Ectodermal cell (in vitro differentiated cells): ENCODE measurements around the gene GMEB2.
"Not testable (repeated sequence)": the region's sequence is repeated elsewhere in the genome, so short reads cannot be mapped to it uniquely, and the experiment has no call there.

ENCODE experiments used
- H3K27ac ChIP-seq: 2 replicates; pipeline ENCODE4 v1.7.0; 2013; ENCODE audit warnings: mild to moderate bottlenecking, low read depth, low read length; ENCODE audit not compliant: insufficient read depth, poor library complexity, severe bottlenecking
- H3K27me3 ChIP-seq: 2 replicates; pipeline ENCODE4 v1.7.0; 2013; ENCODE audit warnings: mild to moderate bottlenecking, low read length; ENCODE audit not compliant: insufficient read depth, control insufficient read depth, poor library complexity, severe bottlenecking
- H3K36me3 ChIP-seq: one replicate; pipeline ENCODE4 v1.7.0; 2013; ENCODE audit warnings: low read length; ENCODE audit not compliant: control insufficient read depth, insufficient read depth
- H3K4me1 ChIP-seq: one replicate; pipeline ENCODE4 v1.7.0; 2013; ENCODE audit warnings: low read length; ENCODE audit not compliant: control insufficient read depth, insufficient read depth
- H3K4me3 ChIP-seq: 2 replicates; pipeline ENCODE4 v1.7.0; 2013; ENCODE audit warnings: low read depth, low read length, control low read depth; ENCODE audit not compliant: insufficient read depth
- H3K9me3 ChIP-seq: 2 replicates; pipeline ENCODE4 v1.7.0; 2013; ENCODE audit warnings: mild to moderate bottlenecking, low read length, moderate library complexity; ENCODE audit not compliant: control insufficient read depth
- WGBS, 2 experiments: methylation state at CpG; one replicate each; pipeline ENCODE4 v1.1.7; 2013; ENCODE audit warnings: missing lambda C conversion rate in 2 of 2; 5-methylcytosine and 5-hydroxymethylcytosine counted together

The GMEB2 gene

DNA sequence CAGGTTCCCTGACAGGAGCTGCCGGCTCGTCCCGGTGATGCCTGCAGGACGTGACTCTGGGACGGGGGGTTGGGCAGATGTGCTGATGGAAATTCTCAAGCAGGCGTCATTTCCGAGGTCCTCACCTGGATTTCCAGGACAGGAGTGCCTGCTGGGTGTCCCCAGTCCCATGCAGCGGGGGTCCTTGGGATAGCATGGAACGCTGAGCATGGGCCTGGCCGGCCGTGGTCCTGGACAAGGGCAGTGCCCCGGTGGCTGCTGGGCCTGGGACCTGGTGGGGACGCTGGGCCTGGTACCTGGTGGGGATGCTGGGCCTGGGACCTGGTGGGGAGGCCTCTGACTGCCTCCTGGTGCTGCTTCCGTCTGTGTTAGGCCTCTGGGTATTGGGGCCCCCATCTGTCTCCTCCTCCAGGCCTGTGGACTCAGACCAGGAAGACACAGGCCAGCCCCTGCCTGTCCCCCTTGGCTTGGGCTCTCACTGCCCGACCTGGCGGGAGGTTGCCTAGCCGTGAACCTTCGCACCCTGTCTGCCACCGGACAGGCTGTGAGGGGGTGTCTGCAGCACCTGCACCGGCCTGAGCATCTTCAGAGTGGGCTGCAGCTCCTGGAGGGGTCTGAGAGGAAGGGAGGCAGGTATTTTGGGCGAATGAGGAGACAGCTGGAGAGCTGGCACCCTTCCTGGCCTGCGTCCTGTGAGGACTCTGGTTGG lies 37.4 kb upstream of the GMEB2 start:
- Histone ChIP-seq H3K27ac (no peak overlapping the region), H3K4me3 (no peak overlapping the region), H3K9me3 (no peaks in the 10 kb centered on the region), H3K27me3 (no peaks in the 10 kb centered on the region), H3K4me1 (peaks cover 3% of the 10 kb centered on the region), H3K36me3 (no peaks in the 10 kb centered on the region)
- WGBS, 2 experiments = 93 to 94% methylated on average over 22 of the region's 22 CpGs

DNA sequence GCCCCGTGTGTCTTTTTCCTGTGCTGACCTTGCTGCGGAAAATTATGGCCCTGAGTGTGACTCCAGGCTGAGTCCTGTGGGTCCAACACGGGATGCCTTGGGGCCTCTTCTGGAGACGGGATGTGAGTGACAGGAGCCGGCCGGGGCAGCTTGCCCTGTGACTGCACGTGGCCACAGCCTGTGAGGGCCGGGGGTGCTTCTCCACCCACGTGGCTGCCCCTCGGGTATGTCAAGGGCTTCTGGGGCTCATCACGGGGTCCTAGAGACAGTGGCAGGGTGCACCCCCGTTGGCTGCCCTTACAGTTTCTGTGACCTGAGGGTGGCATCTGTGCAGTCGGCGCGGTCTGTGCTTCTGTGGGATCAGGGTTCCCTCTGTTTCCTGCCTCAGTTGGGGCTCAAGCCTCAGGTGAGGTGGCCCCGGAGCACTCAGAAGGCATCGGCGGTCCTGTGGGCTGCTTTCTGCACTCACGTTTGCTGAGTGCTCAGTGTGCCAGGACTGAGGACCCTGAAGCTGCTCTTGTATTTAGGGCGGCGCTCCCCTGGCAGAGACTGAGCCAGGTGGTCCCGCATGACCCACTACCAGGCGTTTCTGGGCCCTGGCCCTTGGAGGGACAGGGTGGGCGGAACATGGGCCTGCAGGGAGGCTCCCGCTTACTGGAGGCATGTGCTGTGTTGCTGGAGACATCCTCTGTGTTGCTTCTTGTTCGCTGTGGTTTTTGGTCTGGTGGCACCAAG lies 36.6 kb upstream of the GMEB2 start:
- 94 to 95% methylated on average over 26 of the region's 26 CpGs for WGBS, 2 experiments
- Histone ChIP-seq H3K4me1 (peaks cover 3% of the 10 kb centered on the region), H3K9me3 (no peaks in the 10 kb centered on the region), H3K27ac (no peak overlapping the region), H3K4me3 (no peak overlapping the region), H3K27me3 (no peaks in the 10 kb centered on the region), H3K36me3 (no peaks in the 10 kb centered on the region)

DNA sequence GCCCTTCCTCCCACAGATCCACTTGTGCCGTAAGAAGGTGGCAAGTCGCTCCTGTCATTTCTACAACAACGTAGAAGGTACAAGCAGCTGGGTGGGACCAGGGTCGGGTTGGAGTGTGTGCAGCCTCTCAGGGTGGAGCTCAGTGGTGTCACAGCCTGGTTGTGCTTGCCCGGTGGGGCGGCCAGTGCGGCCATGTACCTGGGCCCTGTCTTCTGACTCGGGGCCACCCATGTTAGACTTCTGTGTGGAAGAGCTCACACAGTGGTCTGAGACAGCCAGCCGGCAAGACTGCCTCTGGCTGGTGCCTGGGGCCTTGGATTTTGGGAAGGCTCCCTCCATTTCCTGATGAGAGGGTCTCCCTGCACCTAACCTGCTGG lies 35.9 kb upstream of the GMEB2 start:
- 95% methylated on average over 9 of the region's 9 CpGs for WGBS, 2 experiments
- no peaks in the 10 kb centered on the region for H3K9me3 ChIP-seq
- peaks cover 3% of the 10 kb centered on the region for H3K4me1 ChIP-seq
- H3K27ac ChIP-seq = no peak overlapping the region
- no peak overlapping the region for H3K4me3 ChIP-seq
- H3K27me3 ChIP-seq = no peaks in the 10 kb centered on the region
- H3K36me3 ChIP-seq = no peaks in the 10 kb centered on the region

DNA sequence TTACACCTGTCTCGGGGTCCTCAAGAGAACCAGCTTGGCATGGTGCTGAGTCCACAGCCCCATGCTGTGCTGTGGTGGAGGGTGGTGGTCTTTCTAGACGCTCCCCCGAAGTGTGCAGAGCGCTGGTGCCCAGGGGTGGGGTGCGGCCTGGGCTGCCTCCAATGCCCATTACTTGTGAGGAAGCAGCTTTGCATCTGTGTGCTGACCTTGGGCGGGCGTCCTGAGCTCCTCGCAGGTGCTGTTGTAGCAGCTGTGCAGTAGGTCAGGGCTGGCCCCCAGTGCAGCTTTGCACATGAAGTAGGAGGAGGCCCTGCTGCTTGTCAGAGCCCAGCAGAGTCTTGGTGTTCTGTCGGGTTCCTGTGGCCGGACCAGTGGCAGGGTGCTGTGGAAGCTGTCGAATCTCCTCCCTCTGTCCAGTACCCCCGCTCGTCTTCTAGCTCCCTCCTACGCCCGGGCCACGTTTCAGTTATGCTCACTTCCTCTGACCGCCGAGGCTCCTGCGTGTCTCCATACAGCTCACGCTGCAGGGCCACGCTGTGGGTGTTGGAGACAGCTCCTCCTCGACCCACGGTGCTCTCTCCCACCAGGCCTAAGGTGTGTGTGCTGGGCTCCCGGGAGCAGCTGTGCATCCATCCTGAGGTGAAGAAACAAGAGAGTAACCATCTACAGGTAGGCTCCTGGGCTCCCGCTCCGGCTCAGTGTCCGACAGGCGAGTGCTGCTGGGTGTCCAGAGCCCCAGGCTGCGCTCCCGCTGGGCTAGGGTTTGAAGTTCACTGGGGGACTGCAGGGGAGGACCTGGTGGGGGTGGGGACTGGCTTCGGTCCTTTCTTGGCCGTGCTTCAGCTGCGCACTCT lies 35.3 kb upstream of the GMEB2 start:
- Histone ChIP-seq H3K27ac (no peak overlapping the region), H3K4me1 (peaks cover 3% of the 10 kb centered on the region), H3K36me3 (no peaks in the 10 kb centered on the region), H3K4me3 (no peak overlapping the region), H3K27me3 (no peaks in the 10 kb centered on the region), H3K9me3 (no peaks in the 10 kb centered on the region)
- 93 to 95% methylated on average over 33 of the region's 33 CpGs for WGBS, 2 experiments

DNA sequence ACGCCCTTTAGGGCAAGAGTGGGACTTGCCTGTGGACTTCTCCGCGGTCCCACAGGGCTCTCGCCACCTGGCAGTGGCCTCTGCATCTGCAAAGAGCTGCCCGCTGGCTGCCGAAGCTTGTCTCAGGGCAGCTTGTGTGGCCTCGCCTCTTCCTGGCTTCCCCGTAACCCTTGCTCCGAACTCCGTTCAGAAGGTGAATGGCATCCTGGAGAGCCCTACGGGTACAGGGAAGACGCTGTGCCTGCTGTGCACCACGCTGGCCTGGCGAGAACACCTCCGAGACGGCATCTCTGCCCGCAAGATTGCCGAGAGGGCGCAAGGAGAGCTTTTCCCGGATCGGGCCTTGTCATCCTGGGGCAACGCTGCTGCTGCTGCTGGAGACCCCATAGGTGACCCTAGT lies 34.2 kb upstream of the GMEB2 start:
- peaks cover 3% of the 10 kb centered on the region for H3K4me1 ChIP-seq
- H3K27me3 ChIP-seq = no peaks in the 10 kb centered on the region
- H3K36me3 ChIP-seq = no peaks in the 10 kb centered on the region
- no peak overlapping the region for H3K27ac ChIP-seq
- 93 to 95% methylated on average over 22 of the region's 22 CpGs for WGBS, 2 experiments
- H3K4me3 ChIP-seq = no peak overlapping the region
- no peaks in the 10 kb centered on the region for H3K9me3 ChIP-seq

DNA sequence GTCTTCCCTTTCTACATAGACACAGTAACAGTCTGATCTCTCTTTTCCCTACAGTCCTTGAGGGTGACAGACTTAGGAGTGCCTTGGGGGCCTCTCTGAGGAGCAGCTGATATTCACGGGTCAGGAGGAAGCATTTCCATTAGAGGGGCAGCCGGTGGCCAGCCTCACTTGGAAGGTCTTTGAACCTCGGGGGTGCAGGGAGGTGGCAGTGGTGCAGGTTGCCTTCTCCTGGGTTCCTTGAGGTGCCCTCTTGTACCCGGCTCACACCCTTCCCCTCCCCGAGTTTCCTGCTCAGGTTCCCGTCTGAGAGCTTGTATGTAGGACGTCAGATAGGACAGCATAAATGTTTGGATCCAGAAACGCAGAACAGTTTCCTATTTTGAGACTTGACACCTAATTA lies 33.7 kb upstream of the GMEB2 start:
- Histone ChIP-seq H3K27me3 (no peaks in the 10 kb centered on the region), H3K9me3 (no peaks in the 10 kb centered on the region), H3K27ac (no peak overlapping the region), H3K4me1 (peaks cover 3% of the 10 kb centered on the region), H3K4me3 (no peak overlapping the region), H3K36me3 (no peaks in the 10 kb centered on the region)
- WGBS, 2 experiments = 92 to 93% methylated on average over 8 of the region's 8 CpGs

DNA sequence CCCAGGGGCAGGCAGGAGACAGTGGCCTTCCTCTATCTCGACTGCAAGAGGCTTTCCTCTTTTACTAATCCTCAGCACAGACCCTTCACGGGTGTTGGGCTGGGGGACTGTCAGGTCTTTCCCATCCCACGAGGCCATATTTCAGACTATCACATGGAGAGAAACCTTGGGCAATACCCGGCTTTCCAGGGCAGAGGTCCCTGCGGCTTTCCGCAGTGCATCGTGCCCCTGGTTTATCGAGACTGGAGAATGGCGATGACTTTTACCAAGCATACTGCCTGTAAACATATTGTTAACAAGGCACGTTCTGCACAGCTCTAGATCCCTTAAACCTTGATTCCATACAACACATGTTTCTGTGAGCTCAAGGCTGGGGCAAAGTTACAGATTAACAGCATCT lies 33.3 kb upstream of the GMEB2 start:
- H3K36me3 ChIP-seq, H3K4me3 ChIP-seq, H3K27me3 ChIP-seq, H3K9me3 ChIP-seq, H3K27ac ChIP-seq, H3K4me1 ChIP-seq: not testable (repeated sequence)
- 89 to 91% methylated on average over 10 of the region's 10 CpGs for WGBS, 2 experiments

DNA sequence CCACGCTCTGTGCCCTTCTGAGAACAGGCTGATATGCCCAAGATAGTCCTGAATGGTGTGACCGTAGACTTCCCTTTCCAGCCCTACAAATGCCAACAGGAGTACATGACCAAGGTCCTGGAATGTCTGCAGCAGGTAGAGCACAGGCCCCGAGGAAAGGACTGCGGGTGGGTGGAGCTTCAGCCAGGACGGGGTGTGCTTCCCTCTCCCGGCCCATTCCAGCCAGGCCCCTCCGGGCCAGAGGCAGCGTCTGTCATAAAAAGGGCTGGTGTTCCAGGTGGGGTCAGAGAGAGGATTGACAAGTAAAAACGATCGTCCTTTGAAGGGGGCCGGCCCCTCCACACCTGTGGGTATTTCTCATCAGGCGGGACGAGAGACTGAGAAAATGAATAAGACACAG lies 32.5 kb upstream of the GMEB2 start:
- H3K27ac ChIP-seq = no peak overlapping the region
- 84 to 85% methylated on average over 13 of the region's 13 CpGs for WGBS, 2 experiments
- no peaks in the 10 kb centered on the region for H3K27me3 ChIP-seq
- H3K9me3 ChIP-seq = no peaks in the 10 kb centered on the region
- no peaks in the 10 kb centered on the region for H3K36me3 ChIP-seq
- peak overlapping the region; percentile 94 for H3K4me3 ChIP-seq
- H3K4me1 ChIP-seq = no peaks in the 10 kb centered on the region

DNA sequence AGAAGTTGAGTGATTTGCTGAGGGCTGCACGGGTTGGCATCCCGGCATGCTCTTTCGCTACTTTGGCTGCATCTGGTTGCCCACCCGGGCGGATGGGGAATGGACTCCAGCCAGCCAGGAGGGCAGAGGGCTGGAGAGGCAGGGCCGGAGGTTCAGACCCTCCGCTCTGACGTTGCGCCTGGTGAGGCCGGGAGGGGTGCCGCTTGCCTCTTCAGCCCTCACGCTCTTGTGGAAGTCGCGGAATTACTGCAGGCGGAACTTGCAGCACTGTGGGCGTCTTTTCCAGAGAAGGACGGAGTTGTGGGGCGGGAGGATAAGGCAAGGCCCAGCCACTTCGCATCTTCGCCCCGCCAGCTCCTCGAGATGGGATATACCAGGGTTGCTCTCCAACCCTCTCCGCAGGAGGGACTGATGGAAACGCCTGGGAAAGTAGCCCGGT lies 31.9 kb upstream of the GMEB2 start:
- H3K27ac ChIP-seq = no peak overlapping the region
- no peaks in the 10 kb centered on the region for H3K27me3 ChIP-seq
- no peaks in the 10 kb centered on the region for H3K9me3 ChIP-seq
- H3K4me1 ChIP-seq = no peaks in the 10 kb centered on the region
- peak overlapping the region; percentile 94 for H3K4me3 ChIP-seq
- H3K36me3 ChIP-seq = no peaks in the 10 kb centered on the region
- WGBS, 2 experiments = 8% methylated on average over 25 of the region's 25 CpGs
